PFSK-1 (cell line): Measurements from ENCODE around the gene SESN2.

Source experiments
- FOXP2 ChIP-seq: optimal IDR thresholded peaks from 2 replicates; pipeline ENCODE3; 2011; ENCODE audit warnings: borderline replicate concordance, control low read depth, inconsistent platforms; ENCODE audit not compliant: insufficient read depth; ENCODE audit errors: extremely low read length, extremely low read depth
- POLR2AphosphoS5 ChIP-seq: IDR thresholded peaks from 2 replicates; pipeline ENCODE4 v1.6.1; 2012; ENCODE audit warnings: low read depth, mild to moderate bottlenecking, control low read depth, low read length, moderate library complexity
- REST ChIP-seq, 2 experiments: IDR thresholded peaks; 2 replicates each; pipeline versions ENCODE4 v1.6.1 to v1.8.0; 2011 to 2012; ENCODE audit warnings: low read depth in 2 of 2, low read length in 2 of 2, control low read depth in 1 of 2, inconsistent platforms in 1 of 2, mild to moderate bottlenecking in 1 of 2, moderate library complexity in 1 of 2; ENCODE audit not compliant: insufficient read depth in 1 of 2
- SIN3A ChIP-seq: IDR thresholded peaks from 2 replicates; pipeline ENCODE4 v1.6.1; 2012; ENCODE audit warnings: mild to moderate bottlenecking, low read length, moderate library complexity, borderline replicate concordance; ENCODE audit not compliant: insufficient read depth
- TAF1 ChIP-seq: IDR thresholded peaks from 2 replicates; pipeline ENCODE4 v1.6.1; 2012; ENCODE audit warnings: low read length, control low read depth, borderline replicate concordance; ENCODE audit not compliant: insufficient read depth

Gene SESN2

GRCh38 chr1:28323720-28324119 is 64.4 kb downstream of the SESN2 start:
- TF ChIP-seq SIN3A (no peak), TAF1 (no peak), REST (IDR thresholded peaks at IDR 0.05; ENCODE audit: insufficient read depth in 1 of 2, low read depth in 2 of 2, low read length in 2 of 2) (no peak), POLR2AphosphoS5 (no peak), FOXP2 (no peak)

GRCh38 chr1:28326515-28326914 is 67.2 kb downstream of the SESN2 start:
- TF ChIP-seq FOXP2 (no peak), TAF1 (no peak), REST (IDR thresholded peaks at IDR 0.05; ENCODE audit: insufficient read depth in 1 of 2, low read depth in 2 of 2, low read length in 2 of 2) (no peak), POLR2AphosphoS5 (no peak), SIN3A (no peak)

- TF ChIP-seq SIN3A (no peak), FOXP2 (no peak), TAF1 (no peak)
Observed at GRCh38 chr1:28326984-28327383, 67.7 kb downstream of the SESN2 start.

- no peak for TF ChIP-seq POLR2AphosphoS5
- no peak for TF ChIP-seq SIN3A
- no peak for TF ChIP-seq REST (IDR thresholded peaks at IDR 0.05; ENCODE audit: insufficient read depth in 1 of 2, low read depth in 2 of 2, low read length in 2 of 2)
Observed at GRCh38 chr1:28328228-28328648, 68.9 kb downstream of the SESN2 start.

- no peak for TF ChIP-seq TAF1
- TF ChIP-seq FOXP2: no peak
- TF ChIP-seq SIN3A: no peak
- TF ChIP-seq REST (IDR thresholded peaks at IDR 0.05; ENCODE audit: insufficient read depth in 1 of 2, low read depth in 2 of 2, low read length in 2 of 2): no peak
- no peak for TF ChIP-seq POLR2AphosphoS5
Observed at GRCh38 chr1:28329395-28330153, 70.3 kb downstream of the SESN2 start.
